ENCODE measurements around the gene COTL1. TPM values are rescaled to one million over a fixed set of nuclear protein-coding genes. Genes with fewer than 3 reads are reported as not detected.

Gene COTL1
- total RNA-seq, 1 experiment from 2014 or later: 24.8 TPM

GRCh38 chr16:84541999-84542817 is 75.7 kb downstream of the COTL1 start:
- Histone ChIP-seq H3K36me3 (no peaks in the 10 kb centered on the region), H3K4me1 (peaks cover 16% of the 10 kb centered on the region), H3K9me3 (replicated peaks) (no peaks in the 10 kb centered on the region), H3K4me3 (no peak overlapping the region), H3K27ac (no peak overlapping the region), H3K27me3 (no peaks in the 10 kb centered on the region)
- DNase-seq: no peak

- Histone ChIP-seq H3K36me3 (no peaks in the 10 kb centered on the region), H3K4me1 (peaks cover 18% of the 10 kb centered on the region), H3K27ac (no peak overlapping the region), H3K27me3 (no peaks in the 10 kb centered on the region), H3K9me3 (replicated peaks) (no peaks in the 10 kb centered on the region), H3K4me3 (no peak overlapping the region)
- no peak for DNase-seq
Measured at GRCh38 chr16:84540194-84540593, 77.7 kb downstream of the COTL1 start.

- Histone ChIP-seq H3K27ac (peak overlapping the region; percentile 75), H3K9me3 (replicated peaks) (no peaks in the 10 kb centered on the region)
- DNase-seq: no peak
Measured at GRCh38 chr16:84538222-84538840, 79.5 kb downstream of the COTL1 start.

GRCh38 chr16:84537491-84538151 is 80.3 kb downstream of the COTL1 start:
- Histone ChIP-seq H3K27ac (peak overlapping the region; percentile 75), H3K36me3 (no peaks in the 10 kb centered on the region), H3K4me1 (peaks cover 14% of the 10 kb centered on the region), H3K9me3 (replicated peaks) (no peaks in the 10 kb centered on the region), H3K4me3 (no peak overlapping the region), H3K27me3 (no peaks in the 10 kb centered on the region)
- DNase-seq: peak; percentile 71 to 82

More at GRCh38 chr16:84538222-84538840, 79.5 kb downstream of the COTL1 start:
- H3K36me3 ChIP-seq: no peaks in the 10 kb centered on the region
- no peaks in the 10 kb centered on the region for H3K27me3 ChIP-seq
- H3K4me3 ChIP-seq: no peak overlapping the region
- H3K4me1 ChIP-seq: peaks cover 14% of the 10 kb centered on the region

- Histone ChIP-seq H3K4me1 (peaks cover 17% of the 10 kb centered on the region), H3K4me3 (no peak overlapping the region)
Measured at GRCh38 chr16:84535851-84536250, 82.0 kb downstream of the COTL1 start.

GRCh38 chr16:84535408-84535807 is 82.5 kb downstream of the COTL1 start:
- Histone ChIP-seq H3K9me3 (replicated peaks) (no peaks in the 10 kb centered on the region), H3K4me3 (no peak overlapping the region), H3K36me3 (no peaks in the 10 kb centered on the region), H3K27me3 (no peaks in the 10 kb centered on the region), H3K27ac (no peak overlapping the region), H3K4me1 (peaks cover 17% of the 10 kb centered on the region)
- DNase-seq: no peak

More at GRCh38 chr16:84535851-84536250, 82.0 kb downstream of the COTL1 start:
- DNase-seq: no peak
- Histone ChIP-seq H3K27me3 (no peaks in the 10 kb centered on the region), H3K36me3 (no peaks in the 10 kb centered on the region), H3K27ac (no peak overlapping the region), H3K9me3 (replicated peaks) (no peaks in the 10 kb centered on the region)

- no peaks in the 10 kb centered on the region; the same call in 1 of the 2 replicates for H3K9me3 ChIP-seq (replicated peaks)
- peaks cover 17% of the 10 kb centered on the region for H3K4me1 ChIP-seq
- H3K27me3 ChIP-seq: no peaks in the 10 kb centered on the region
- DNase-seq: no peak
- no peak overlapping the region for H3K4me3 ChIP-seq
- no peak overlapping the region for H3K27ac ChIP-seq
- H3K36me3 ChIP-seq: no peaks in the 10 kb centered on the region
Measured at GRCh38 chr16:84534815-84535214, 83.1 kb downstream of the COTL1 start.

GRCh38 chr16:84532855-84533486 is 84.9 kb downstream of the COTL1 start:
- no peaks in the 10 kb centered on the region; the same call in 1 of the 2 replicates for H3K9me3 ChIP-seq (replicated peaks)
- H3K36me3 ChIP-seq: no peaks in the 10 kb centered on the region
- H3K4me1 ChIP-seq: peaks cover 11% of the 10 kb centered on the region
- no peaks in the 10 kb centered on the region for H3K27me3 ChIP-seq
- DNase-seq: no peak
- no peak overlapping the region for H3K27ac ChIP-seq
- H3K4me3 ChIP-seq: no peak overlapping the region

GRCh38 chr16:84532291-84532724 is 85.6 kb downstream of the COTL1 start:
- Histone ChIP-seq H3K9me3 (replicated peaks) (no peaks in the 10 kb centered on the region; the same call in 1 of the 2 replicates), H3K27me3 (no peaks in the 10 kb centered on the region), H3K4me1 (peaks cover 8% of the 10 kb centered on the region), H3K4me3 (no peak overlapping the region), H3K27ac (no peak overlapping the region), H3K36me3 (no peaks in the 10 kb centered on the region)
- DNase-seq: peak; percentile 24 to 40

GRCh38 chr16:84531671-84532111 is 86.2 kb downstream of the COTL1 start:
- H3K36me3 ChIP-seq: no peaks in the 10 kb centered on the region
- H3K4me1 ChIP-seq: peaks cover 4% of the 10 kb centered on the region; the same call in 1 of the 2 replicates
- H3K27ac ChIP-seq: no peak overlapping the region
- DNase-seq: no peak
- no peak overlapping the region for H3K4me3 ChIP-seq
- H3K27me3 ChIP-seq: no peaks in the 10 kb centered on the region
- H3K9me3 ChIP-seq (replicated peaks): no peaks in the 10 kb centered on the region; the same call in 1 of the 2 replicates

GRCh38 chr16:84530590-84530989 is 87.3 kb downstream of the COTL1 start:
- H3K4me1 ChIP-seq: peaks cover 7% of the 10 kb centered on the region; the same call in 1 of the 2 replicates
- no peak for DNase-seq
- H3K9me3 ChIP-seq (replicated peaks): no peaks in the 10 kb centered on the region; the same call in 1 of the 2 replicates

GRCh38 chr16:84529607-84530006 is 88.3 kb downstream of the COTL1 start:
- H3K9me3 ChIP-seq (replicated peaks): no peaks in the 10 kb centered on the region; the same call in 1 of the 2 replicates
- no peak overlapping the region for H3K4me3 ChIP-seq
- H3K36me3 ChIP-seq: no peaks in the 10 kb centered on the region
- no peak overlapping the region for H3K27ac ChIP-seq
- H3K4me1 ChIP-seq: peaks cover 7% of the 10 kb centered on the region; the same call in 1 of the 2 replicates
- H3K27me3 ChIP-seq: no peaks in the 10 kb centered on the region
- no peak for DNase-seq

More at GRCh38 chr16:84530590-84530989, 87.3 kb downstream of the COTL1 start:
- H3K27me3 ChIP-seq: no peaks in the 10 kb centered on the region
- no peaks in the 10 kb centered on the region for H3K36me3 ChIP-seq
- no peak overlapping the region for H3K4me3 ChIP-seq
- no peak overlapping the region for H3K27ac ChIP-seq

GRCh38 chr16:84528322-84528721 is 89.6 kb downstream of the COTL1 start:
- no peaks in the 10 kb centered on the region for H3K36me3 ChIP-seq
- DNase-seq: no peak
- no peaks in the 10 kb centered on the region for H3K27me3 ChIP-seq
- no peaks in the 10 kb centered on the region; the same call in 1 of the 2 replicates for H3K9me3 ChIP-seq (replicated peaks)
- no peak overlapping the region for H3K4me3 ChIP-seq
- H3K27ac ChIP-seq: no peak overlapping the region
- peaks cover 7% of the 10 kb centered on the region; the same call in 1 of the 2 replicates for H3K4me1 ChIP-seq

GRCh38 chr16:84527532-84528269 is 90.2 kb downstream of the COTL1 start:
- Histone ChIP-seq H3K27me3 (no peaks in the 10 kb centered on the region), H3K4me3 (peak overlapping the region; percentile 46), H3K9me3 (replicated peaks) (no peaks in the 10 kb centered on the region; the same call in 1 of the 2 replicates), H3K27ac (peak overlapping the region; percentile 68), H3K36me3 (no peaks in the 10 kb centered on the region), H3K4me1 (peaks cover 7% of the 10 kb centered on the region; the same call in 1 of the 2 replicates)
- DNase-seq: no peak
